ENCODE measurements around the gene PTPRK. TPM values are rescaled to one million over a fixed set of nuclear protein-coding genes. Genes with fewer than 3 reads are reported as not detected.
"Not testable (repeated sequence)": the region's sequence is repeated elsewhere in the genome, so short reads cannot be mapped to it uniquely, and the experiment has no call there.

PTPRK gene
- polyA plus RNA-seq, 1 donor, result 24.1 TPM

GRCh38 chr6:127949251-127949650, 571.1 kb downstream of the PTPRK start:
- no peak for DNase-seq

DNA sequence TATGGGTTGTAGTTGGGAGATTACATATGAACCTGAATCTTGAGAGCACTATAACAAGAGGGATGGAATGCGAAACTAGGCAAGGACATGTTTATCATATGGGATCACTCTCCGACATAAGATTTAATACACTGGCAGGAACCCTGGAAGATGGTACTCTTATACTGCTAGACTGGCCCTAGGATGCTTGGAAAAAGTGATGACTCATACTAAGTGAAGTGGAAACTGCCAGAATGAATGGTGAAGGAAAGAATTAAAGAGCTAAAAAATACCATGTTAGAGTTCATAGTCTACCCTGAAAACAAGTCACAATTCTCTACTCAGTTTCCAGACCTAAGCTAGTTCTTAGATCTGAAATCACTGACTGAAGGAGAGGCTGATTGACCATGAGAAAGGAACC, 574.0 kb downstream of the PTPRK start:
- no peak for DNase-seq

DNA sequence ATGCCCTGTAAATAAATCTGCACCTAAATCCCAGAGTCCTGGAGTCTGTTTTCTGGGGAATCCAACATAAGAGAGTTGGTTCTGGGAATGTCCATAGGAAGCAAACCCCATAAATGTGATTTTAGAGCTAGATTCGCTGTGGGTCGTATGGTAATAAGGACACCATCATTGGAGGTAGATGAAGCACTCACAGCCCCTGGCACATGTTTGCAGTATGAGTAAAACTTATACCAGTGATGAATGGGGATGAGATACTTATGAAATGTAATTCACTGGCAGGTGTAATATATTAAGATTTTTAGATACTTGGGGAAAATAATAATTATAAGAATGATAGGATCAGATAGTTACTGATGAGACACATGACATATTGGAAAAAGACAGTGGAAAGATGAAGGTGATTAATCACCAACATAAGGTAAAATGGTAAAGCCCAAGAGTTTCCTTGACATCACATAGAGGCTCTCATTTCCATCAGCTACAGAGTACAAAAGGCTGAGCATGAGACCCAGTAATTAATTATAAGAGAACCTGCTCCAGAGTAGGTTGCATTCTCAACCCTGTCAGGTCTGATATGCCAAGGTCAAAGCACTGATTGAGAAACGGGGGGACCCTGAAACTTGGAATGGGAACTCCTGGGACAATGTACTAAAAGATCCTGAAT, 574.8 kb downstream of the PTPRK start:
- no peak for DNase-seq

GRCh38 chr6:127941228-127941627, 579.2 kb downstream of the PTPRK start:
- no peak for DNase-seq

DNA sequence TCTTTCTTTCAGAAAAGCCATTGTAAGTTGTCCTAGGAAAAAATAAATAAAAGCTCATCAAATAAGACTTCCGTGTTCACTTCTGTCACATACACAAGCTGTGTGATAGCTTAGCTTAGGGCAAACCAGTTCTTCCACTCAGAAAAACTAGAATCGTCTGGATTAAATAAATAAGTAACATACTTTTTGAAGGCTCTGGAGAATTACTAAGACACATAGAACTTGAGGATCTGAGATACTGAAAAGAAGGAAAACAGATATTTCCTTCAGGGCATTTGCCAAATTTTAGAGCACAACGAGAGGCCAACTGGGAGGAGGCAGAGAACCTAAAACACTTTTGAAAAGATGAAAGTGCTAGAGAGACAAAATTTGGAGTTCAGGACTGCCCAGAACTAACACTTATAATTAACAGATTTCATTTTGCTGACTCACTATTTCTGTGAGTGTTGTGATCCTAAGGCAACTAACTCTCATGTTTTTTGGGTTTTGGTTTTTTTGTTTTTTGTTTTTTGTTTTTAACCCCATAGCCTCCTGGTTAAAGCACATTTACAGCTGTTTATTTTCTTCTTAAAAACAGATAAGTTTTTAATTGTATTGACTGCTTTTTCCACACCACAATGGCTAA, 580.8 kb downstream of the PTPRK start:
- DNase-seq, result no peak

GRCh38 chr6:127938701-127939100, 581.7 kb downstream of the PTPRK start:
- no peak for DNase-seq

DNA sequence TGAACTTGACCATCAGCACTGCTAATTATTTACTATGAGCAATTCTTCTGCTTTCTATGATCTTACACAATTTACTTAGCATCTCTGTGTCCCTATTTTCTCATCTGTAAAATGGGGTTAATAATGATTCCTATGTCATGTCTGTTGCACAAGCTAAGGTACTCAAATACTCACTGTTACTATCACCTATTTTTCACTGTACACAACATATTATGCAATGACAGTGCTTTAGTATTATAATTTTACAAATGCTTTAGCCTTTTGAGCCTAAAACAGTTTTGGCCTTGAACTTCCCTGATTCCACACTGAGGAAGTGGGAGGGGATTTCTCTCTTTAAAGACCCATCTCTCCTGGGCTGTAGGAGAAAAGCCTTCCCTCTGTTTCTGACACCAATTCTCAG, 582.7 kb downstream of the PTPRK start:
- DNase-seq, result no peak

GRCh38 chr6:127937102-127937501, 583.3 kb downstream of the PTPRK start:
- no peak for DNase-seq

- DNase-seq, result no peak
These were observed 585.4 kb downstream of the PTPRK start for GRCh38 chr6:127934956-127935355.

- DNase-seq, result no peak
These were observed 586.3 kb downstream of the PTPRK start for GRCh38 chr6:127933852-127934840.

DNA sequence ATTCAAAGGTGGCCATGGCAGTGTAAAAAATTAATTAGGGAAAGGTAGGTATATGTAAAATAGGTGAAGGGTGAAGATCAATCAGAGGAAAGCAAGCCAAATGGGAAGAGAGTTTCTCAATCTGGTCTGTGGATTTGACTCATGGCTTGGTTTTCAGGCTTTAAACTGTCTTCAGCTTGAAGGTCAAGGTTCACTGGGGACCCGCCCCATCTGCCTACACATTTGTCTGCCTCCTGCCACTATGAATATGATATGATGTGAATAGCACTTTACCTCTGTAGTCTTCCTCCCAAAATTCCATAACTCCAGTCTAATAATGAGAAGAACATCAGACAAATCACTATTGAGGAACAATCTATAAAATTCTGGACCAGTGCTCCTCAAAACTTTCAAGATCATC, 587.3 kb downstream of the PTPRK start:
- DNase-seq, result no peak

GRCh38 chr6:127932708-127933107, 587.7 kb downstream of the PTPRK start:
- no peak for DNase-seq

DNA sequence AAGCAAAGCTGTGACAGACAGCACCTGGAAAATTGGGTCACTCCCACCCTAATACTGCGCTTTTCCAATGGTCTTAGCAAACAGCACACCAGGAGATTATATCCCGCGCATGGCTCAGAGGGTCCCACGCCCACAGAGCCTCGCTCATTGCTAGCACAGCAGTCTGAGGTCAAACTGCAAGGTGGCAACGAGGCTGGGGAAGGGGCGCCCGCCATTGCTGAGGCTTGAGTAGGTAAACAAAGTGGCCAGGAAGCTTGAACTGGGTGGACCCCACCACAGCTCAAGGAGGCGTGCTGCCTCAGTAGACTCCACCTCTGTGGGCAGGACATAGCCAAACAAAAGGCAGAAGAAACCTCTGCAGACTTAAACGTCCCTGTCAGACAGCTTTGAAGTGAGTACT, 594.0 kb downstream of the PTPRK start:
- not testable (repeated sequence) for DNase-seq

- no peak for DNase-seq
These were observed 596.0 kb downstream of the PTPRK start for GRCh38 chr6:127924440-127924839.

DNA sequence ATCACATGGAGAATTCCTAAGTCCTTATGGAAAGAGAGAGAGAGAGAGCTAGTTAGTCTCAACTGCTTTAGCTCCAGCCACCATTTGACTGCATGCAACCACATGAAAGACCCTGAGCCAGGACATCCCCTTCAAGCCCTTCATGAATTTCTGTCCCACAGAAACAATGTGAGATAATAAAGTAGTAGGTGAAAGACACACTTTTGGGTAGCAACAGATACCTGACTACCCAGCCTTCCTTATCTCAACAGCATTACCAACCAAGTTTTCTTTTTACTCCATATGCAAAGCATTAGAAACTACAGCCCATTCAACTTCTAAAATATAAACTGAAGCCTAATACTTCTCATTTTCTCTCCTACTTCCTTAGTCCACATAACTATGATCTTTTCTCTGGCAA, 596.4 kb downstream of the PTPRK start:
- DNase-seq, result no peak

GRCh38 chr6:127923135-127923534, 597.3 kb downstream of the PTPRK start:
- no peak for DNase-seq

- no peak for DNase-seq
These were observed 598.4 kb downstream of the PTPRK start for GRCh38 chr6:127921982-127922381.

DNA sequence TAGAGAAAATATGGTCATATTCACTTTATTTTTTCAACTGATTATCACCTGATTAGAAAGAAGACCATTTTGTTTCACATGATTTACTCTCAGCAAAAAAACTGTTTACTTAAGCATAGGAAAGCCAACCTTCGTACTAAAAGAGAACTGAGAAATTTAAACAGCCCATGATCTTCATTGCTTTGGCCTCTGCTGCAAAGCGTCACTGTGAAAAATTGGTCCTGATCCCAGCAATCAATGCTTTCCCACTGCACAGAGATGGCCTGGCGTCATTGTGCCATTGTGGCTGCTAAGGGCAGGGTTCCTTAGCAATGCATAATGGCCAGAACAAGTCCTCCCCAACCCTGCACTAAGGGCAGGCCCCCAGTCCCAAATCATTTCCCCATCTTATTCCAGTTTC, 599.6 kb downstream of the PTPRK start:
- no peak for DNase-seq
